Neural progenitor cell (in vitro differentiated cells): ENCODE results near the gene CLDN10. TPM values are rescaled to one million over a fixed set of nuclear protein-coding genes. Genes with fewer than 3 reads are reported as not detected.
A peak's percentile ranks its signal among the peaks of the same experiment; 100 is the strongest.

Source experiments
- DNase-seq: peaks from one replicate; pipeline ENCODE4 v3.0.0-alpha.2; 2016; ENCODE audit warnings: low spot score
- H2AFZ ChIP-seq: fragments of 200-600 bp; sonication (generic); replicated peaks from 2 replicates; pipeline ENCODE4 v1.6.1; 2016; ENCODE audit warnings: antibody characterized with exemption
- H3F3A ChIP-seq: fragments of 200-600 bp; sonication (generic); 2 replicates; pipeline ENCODE4 v1.6.1; 2016; ENCODE audit warnings: antibody characterized with exemption, low read depth
- H3K27ac ChIP-seq: fragments of 200-600 bp; sonication (generic); 2 replicates; pipeline ENCODE4 v1.5.1; 2016; ENCODE audit warnings: mild to moderate bottlenecking
- H3K27me3 ChIP-seq: fragments of 200-600 bp; sonication (generic); 2 replicates; pipeline ENCODE4 v1.6.1; 2016; ENCODE audit warnings: mild to moderate bottlenecking, moderate library complexity
- H3K36me3 ChIP-seq: fragments of 200-600 bp; sonication (generic); 2 replicates; pipeline ENCODE4 v1.5.1; 2016
- H3K4me1 ChIP-seq: fragments of 200-600 bp; sonication (generic); 2 replicates; pipeline ENCODE4 v1.6.1; 2016; ENCODE audit warnings: mixed run types
- H3K4me2 ChIP-seq: fragments of 200-600 bp; sonication (generic); 2 replicates; pipeline ENCODE4 v1.6.1; 2016
- H3K4me3 ChIP-seq: fragments of 200-600 bp; sonication (generic); 2 replicates; pipeline ENCODE4 v1.5.1; 2016
- H3K79me2 ChIP-seq: fragments of 200-600 bp; sonication (generic); 2 replicates; pipeline ENCODE4 v1.6.1; 2016; ENCODE audit warnings: low read depth
- H3K9ac ChIP-seq: fragments of 200-600 bp; sonication (generic); 2 replicates; pipeline ENCODE4 v1.6.1; 2016
- H3K9me3 ChIP-seq: fragments of 200-600 bp; sonication (generic); 2 replicates; pipeline ENCODE4 v1.5.1; 2016; ENCODE audit warnings: low read depth
- H4K20me1 ChIP-seq: fragments of 200-600 bp; sonication (generic); 2 replicates; pipeline ENCODE4 v1.6.1; 2016; ENCODE audit warnings: low read depth
- H3K27ac Mint-ChIP-seq: 3 replicates; pipeline ENCODE4 v1.8.0; 2021; ENCODE audit warnings: mixed read lengths
- H3K27me3 Mint-ChIP-seq: 2 replicates; pipeline ENCODE4 v1.8.0; 2022; ENCODE audit warnings: low read depth, mild to moderate bottlenecking, inconsistent platforms, moderate library complexity, mixed read lengths; ENCODE audit not compliant: insufficient read depth
- H3K36me3 Mint-ChIP-seq: 3 replicates; pipeline ENCODE4 v1.8.0; 2021; ENCODE audit warnings: mixed read lengths
- H3K4me1 Mint-ChIP-seq: 3 replicates; pipeline ENCODE4 v1.8.0; 2021; ENCODE audit warnings: mixed read lengths
- H3K4me3 Mint-ChIP-seq: 3 replicates; pipeline ENCODE4 v1.8.0; 2021; ENCODE audit warnings: mild to moderate bottlenecking, moderate library complexity, mixed read lengths
- H3K9me3 Mint-ChIP-seq: 3 replicates; pipeline ENCODE4 v1.8.0; 2020; ENCODE audit warnings: mixed read lengths
- CTCF ChIP-seq: fragments of 200-600 bp; sonication (generic); IDR thresholded peaks from 2 replicates; pipeline ENCODE4 v1.5.1; 2017; ENCODE audit warnings: antibody characterized with exemption, mild to moderate bottlenecking
- EZH2 ChIP-seq: fragments of 200-600 bp; sonication (generic); IDR thresholded peaks from 2 replicates; pipeline ENCODE4 v1.6.1; 2017; ENCODE audit warnings: antibody characterized with exemption, mild to moderate bottlenecking, moderate library complexity
- EZH2phosphoT487 ChIP-seq: fragments of 200-600 bp; sonication (generic); IDR thresholded peaks from 2 replicates; pipeline ENCODE4 v1.6.1; 2017; ENCODE audit warnings: antibody characterized with exemption
- total RNA-seq: library from RNA; depleted of rRNA; stranded (reverse); fragments of >200 nt; gene quantifications from 2 replicates; pipeline ENCODE4 v1.2.3, GENCODE V29; 2015; ENCODE audit warnings: low replicate concordance

Gene CLDN10
- total RNA-seq, 1 donor from 2014 or later, result 25.5 TPM

DNA sequence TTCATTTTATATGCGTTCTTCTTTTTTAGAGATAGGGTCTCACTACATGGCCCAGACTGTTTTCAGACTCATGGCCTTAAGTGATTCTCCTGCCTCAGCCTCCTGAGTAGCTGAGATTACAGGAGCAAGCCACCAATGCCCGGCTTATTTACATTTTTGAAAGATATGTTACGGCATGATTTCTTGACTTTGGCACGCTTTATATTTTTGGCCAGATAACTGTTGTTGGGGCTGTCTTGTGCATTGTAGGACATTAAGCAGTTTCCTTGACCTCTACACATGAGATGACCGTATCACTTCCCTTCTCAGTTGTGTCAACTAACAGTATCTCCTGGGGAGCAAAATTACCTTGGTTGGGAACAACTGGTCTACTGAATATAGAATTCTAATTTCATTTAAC, 28.9 kb upstream of the CLDN10 start:
- H3K27ac ChIP-seq, result no peak overlapping the region
- Mint-ChIP-seq H3K4me1 (no peaks in the 10 kb centered on the region), H3K4me3 (no peak overlapping the region), H3K36me3 (no peaks in the 10 kb centered on the region), H3K27ac (no peak overlapping the region), H3K9me3 (no peaks in the 10 kb centered on the region), H3K27me3 (no peaks in the 10 kb centered on the region)
- no peaks in the 10 kb centered on the region for H3K27me3 ChIP-seq
- no peaks in the 10 kb centered on the region for H4K20me1 ChIP-seq
- H3K9me3 ChIP-seq, result no peaks in the 10 kb centered on the region
- no peaks in the 10 kb centered on the region for H3K79me2 ChIP-seq
- TF ChIP-seq EZH2 (no peak), EZH2phosphoT487 (no peak)
- H3K9ac ChIP-seq, result no peak overlapping the region
- no peak overlapping the region for H3K4me2 ChIP-seq
- DNase-seq, result no peak
- H2AFZ ChIP-seq, result no peak overlapping the region
- no peaks in the 10 kb centered on the region for H3F3A ChIP-seq
- no peak overlapping the region for H3K4me3 ChIP-seq
- H3K36me3 ChIP-seq, result no peaks in the 10 kb centered on the region
- H3K4me1 ChIP-seq, result no peaks in the 10 kb centered on the region

DNA sequence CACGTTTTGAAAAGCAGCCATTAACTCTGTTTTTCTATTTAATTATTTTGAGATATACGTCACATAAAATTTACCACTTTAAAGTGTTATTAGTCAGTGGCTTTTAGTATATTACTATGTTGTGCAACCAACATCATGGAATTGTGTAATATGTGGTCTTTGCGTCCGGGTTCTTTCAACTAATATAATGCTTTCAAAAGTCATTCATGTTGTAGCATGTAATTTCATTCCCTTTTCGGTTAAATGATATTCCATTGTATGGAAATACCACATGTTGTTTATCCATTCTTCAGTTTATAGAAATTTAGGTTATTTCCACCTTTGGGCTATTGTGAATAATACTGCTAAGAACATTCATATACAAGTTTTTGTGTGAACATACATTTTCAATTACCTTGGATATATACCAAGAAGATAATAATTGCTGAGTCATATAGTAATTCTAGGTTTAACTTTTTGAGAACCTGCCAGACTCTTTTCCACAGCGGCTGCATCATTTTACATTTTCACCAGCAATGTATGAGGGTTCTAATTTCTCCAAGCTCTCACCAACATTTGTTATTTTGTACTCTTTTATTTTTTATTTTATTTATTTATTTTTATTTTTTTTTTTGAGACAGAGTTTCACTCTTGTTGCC, 28.1 kb upstream of the CLDN10 start:
- no peaks in the 10 kb centered on the region for H3K9me3 Mint-ChIP-seq
- Histone ChIP-seq H2AFZ (no peak overlapping the region), H3F3A (no peaks in the 10 kb centered on the region), H3K4me3 (no peak overlapping the region), H3K79me2 (no peaks in the 10 kb centered on the region), H3K9ac (no peak overlapping the region), H3K4me1 (no peaks in the 10 kb centered on the region), H3K9me3 (no peaks in the 10 kb centered on the region), H3K27ac (no peak overlapping the region), H3K27me3 (no peaks in the 10 kb centered on the region), H3K36me3 (no peaks in the 10 kb centered on the region), H4K20me1 (no peaks in the 10 kb centered on the region), H3K4me2 (no peak overlapping the region)
- no peak overlapping the region for H3K4me3 Mint-ChIP-seq
- H3K4me1 Mint-ChIP-seq, result no peaks in the 10 kb centered on the region
- TF ChIP-seq EZH2phosphoT487 (no peak), EZH2 (no peak), CTCF (no peak)
- no peak for DNase-seq
- no peaks in the 10 kb centered on the region for H3K36me3 Mint-ChIP-seq
- no peaks in the 10 kb centered on the region for H3K27me3 Mint-ChIP-seq
- no peak overlapping the region for H3K27ac Mint-ChIP-seq

GRCh38 chr13:95527955-95528354, 24.6 kb upstream of the CLDN10 start:
- Histone ChIP-seq H3K27me3 (no peaks in the 10 kb centered on the region), H3F3A (no peaks in the 10 kb centered on the region), H3K9me3 (no peaks in the 10 kb centered on the region), H3K79me2 (no peaks in the 10 kb centered on the region), H3K4me2 (no peak overlapping the region), H3K36me3 (no peaks in the 10 kb centered on the region), H2AFZ (no peak overlapping the region), H3K4me3 (no peak overlapping the region), H3K27ac (no peak overlapping the region), H3K4me1 (no peaks in the 10 kb centered on the region), H3K9ac (no peak overlapping the region), H4K20me1 (no peaks in the 10 kb centered on the region)
- no peaks in the 10 kb centered on the region for H3K27me3 Mint-ChIP-seq
- no peak overlapping the region for H3K27ac Mint-ChIP-seq
- H3K4me1 Mint-ChIP-seq, result no peaks in the 10 kb centered on the region
- DNase-seq, result no peak
- TF ChIP-seq EZH2phosphoT487 (no peak), EZH2 (no peak), CTCF (no peak)
- H3K4me3 Mint-ChIP-seq, result no peak overlapping the region
- no peaks in the 10 kb centered on the region for H3K9me3 Mint-ChIP-seq
- no peaks in the 10 kb centered on the region for H3K36me3 Mint-ChIP-seq

GRCh38 chr13:95530178-95530577, 22.3 kb upstream of the CLDN10 start:
- Mint-ChIP-seq H3K27ac (no peak overlapping the region), H3K27me3 (peaks cover 2% of the 10 kb centered on the region), H3K4me1 (no peaks in the 10 kb centered on the region), H3K9me3 (no peaks in the 10 kb centered on the region), H3K4me3 (no peak overlapping the region), H3K36me3 (no peaks in the 10 kb centered on the region)
- H3F3A ChIP-seq, result no peaks in the 10 kb centered on the region
- H3K4me1 ChIP-seq, result peaks cover 17% of the 10 kb centered on the region
- H3K36me3 ChIP-seq, result no peaks in the 10 kb centered on the region
- no peak overlapping the region for H3K27ac ChIP-seq
- no peaks in the 10 kb centered on the region for H3K9me3 ChIP-seq
- H3K27me3 ChIP-seq, result no peaks in the 10 kb centered on the region
- H4K20me1 ChIP-seq, result no peaks in the 10 kb centered on the region
- peak overlapping the region; percentile 46 for H2AFZ ChIP-seq
- no peak overlapping the region for H3K4me2 ChIP-seq
- no peak overlapping the region for H3K9ac ChIP-seq
- no peak overlapping the region for H3K4me3 ChIP-seq
- no peaks in the 10 kb centered on the region for H3K79me2 ChIP-seq
- DNase-seq, result no peak
- no peak for TF ChIP-seq EZH2phosphoT487
- TF ChIP-seq EZH2, result no peak
- no peak for TF ChIP-seq CTCF
